Measurements from ENCODE around the gene CRYL1.

Gene CRYL1

GRCh38 chr13:20487927-20488326 lies 37.7 kb downstream of the CRYL1 start:
- no peak for TF ChIP-seq CTCF (conservative IDR thresholded peaks at IDR 0.05; ENCODE audit: control insufficient read depth, insufficient read depth, low read depth, low read length)
- DNase-seq (ENCODE audit: low read depth): peak; percentile 52
- no peak overlapping the region for H3K4me3 ChIP-seq (ENCODE audit: control insufficient read depth, low read depth, low read length)

GRCh38 chr13:20482787-20483186 lies 42.9 kb downstream of the CRYL1 start:
- no peak overlapping the region for H3K4me3 ChIP-seq (ENCODE audit: control insufficient read depth, low read depth, low read length)
- DNase-seq (ENCODE audit: low read depth): no peak
- no peak for TF ChIP-seq CTCF (conservative IDR thresholded peaks at IDR 0.05; ENCODE audit: control insufficient read depth, insufficient read depth, low read depth, low read length)

GRCh38 chr13:20482275-20482761 lies 43.3 kb downstream of the CRYL1 start:
- no peak for TF ChIP-seq CTCF (conservative IDR thresholded peaks at IDR 0.05; ENCODE audit: control insufficient read depth, insufficient read depth, low read depth, low read length)
- H3K4me3 ChIP-seq (ENCODE audit: control insufficient read depth, low read depth, low read length): no peak overlapping the region
- DNase-seq (ENCODE audit: low read depth): no peak

GRCh38 chr13:20477394-20477793 lies 48.3 kb downstream of the CRYL1 start:
- TF ChIP-seq CTCF (conservative IDR thresholded peaks at IDR 0.05; ENCODE audit: control insufficient read depth, insufficient read depth, low read depth, low read length): no peak
- H3K4me3 ChIP-seq (ENCODE audit: control insufficient read depth, low read depth, low read length): no peak overlapping the region
- DNase-seq (ENCODE audit: low read depth): no peak

- H3K4me3 ChIP-seq (ENCODE audit: control insufficient read depth, low read depth, low read length): no peak overlapping the region
- DNase-seq (ENCODE audit: low read depth): no peak
These were observed 49.5 kb downstream of the CRYL1 start for GRCh38 chr13:20475927-20476691.

GRCh38 chr13:20474515-20474914 lies 51.1 kb downstream of the CRYL1 start:
- TF ChIP-seq CTCF (conservative IDR thresholded peaks at IDR 0.05; ENCODE audit: control insufficient read depth, insufficient read depth, low read depth, low read length): no peak
- H3K4me3 ChIP-seq (ENCODE audit: control insufficient read depth, low read depth, low read length): no peak overlapping the region
- no peak for DNase-seq (ENCODE audit: low read depth)

More at GRCh38 chr13:20475927-20476691, 49.5 kb downstream of the CRYL1 start:
- no peak for TF ChIP-seq CTCF (conservative IDR thresholded peaks at IDR 0.05; ENCODE audit: control insufficient read depth, insufficient read depth, low read depth, low read length)

Data from fibroblast of mammary gland (primary cell).